NCI-H2081 (cell line): ENCODE data around the gene STXBP6.
"Not testable (repeated sequence)": the region's sequence is repeated elsewhere in the genome, so short reads cannot be mapped to it uniquely, and the experiment has no call there.

Source experiments
- DNase-seq, 2 experiments: peaks; one replicate each; lab custom pipeline; 2025; lab: John Stamatoyannopoulos, UW

Gene STXBP6

DNA sequence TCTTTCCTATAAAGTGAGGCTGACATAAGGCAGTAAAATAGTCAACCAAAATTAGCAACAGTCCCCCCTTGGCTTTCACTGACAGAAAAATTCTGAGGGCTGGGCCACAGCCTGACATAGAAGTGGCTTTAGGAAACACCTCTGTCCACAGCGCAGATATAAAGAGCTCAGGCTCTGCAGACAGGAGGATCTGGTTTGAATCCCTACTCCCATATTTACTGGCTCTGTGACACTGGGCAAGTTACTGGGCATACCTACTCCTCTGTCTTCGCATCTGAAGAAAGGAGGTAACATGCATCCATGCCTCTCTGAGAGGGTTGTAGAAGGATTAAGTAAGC lies 95.3 kb downstream of the STXBP6 start:
- DNase-seq = no peak

DNA sequence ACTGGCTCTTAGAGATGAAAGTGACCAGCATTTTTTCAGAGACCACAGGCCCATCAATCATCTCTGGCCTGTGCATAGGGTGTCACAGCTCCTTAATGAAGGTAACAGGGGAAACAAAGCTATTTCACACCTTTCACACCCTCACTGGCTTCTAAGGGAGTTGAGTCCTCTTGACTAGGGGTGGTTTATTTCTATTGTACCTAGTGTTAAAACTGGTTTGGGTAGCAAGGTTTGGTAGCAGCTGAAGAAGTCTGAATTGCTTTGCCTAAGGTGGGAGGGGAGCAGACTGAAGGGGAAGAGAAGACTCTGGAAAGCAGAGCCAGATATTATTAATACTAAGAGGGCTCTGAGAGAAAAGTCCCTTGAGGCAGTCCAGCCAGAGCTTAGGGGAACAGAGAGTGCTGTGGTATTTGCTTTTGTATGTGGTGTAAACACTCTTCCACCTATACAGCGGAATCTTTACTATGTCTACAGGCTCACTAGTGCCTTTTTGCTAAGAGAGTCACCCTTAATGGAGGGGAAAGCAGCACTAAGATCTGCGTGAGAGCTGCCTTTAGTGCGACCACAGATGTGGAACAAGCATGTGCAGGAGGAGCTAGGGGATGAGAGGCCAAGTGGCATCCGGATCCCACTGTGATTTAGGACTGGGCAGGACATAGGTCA lies 95.8 kb downstream of the STXBP6 start:
- no peak for DNase-seq

DNA sequence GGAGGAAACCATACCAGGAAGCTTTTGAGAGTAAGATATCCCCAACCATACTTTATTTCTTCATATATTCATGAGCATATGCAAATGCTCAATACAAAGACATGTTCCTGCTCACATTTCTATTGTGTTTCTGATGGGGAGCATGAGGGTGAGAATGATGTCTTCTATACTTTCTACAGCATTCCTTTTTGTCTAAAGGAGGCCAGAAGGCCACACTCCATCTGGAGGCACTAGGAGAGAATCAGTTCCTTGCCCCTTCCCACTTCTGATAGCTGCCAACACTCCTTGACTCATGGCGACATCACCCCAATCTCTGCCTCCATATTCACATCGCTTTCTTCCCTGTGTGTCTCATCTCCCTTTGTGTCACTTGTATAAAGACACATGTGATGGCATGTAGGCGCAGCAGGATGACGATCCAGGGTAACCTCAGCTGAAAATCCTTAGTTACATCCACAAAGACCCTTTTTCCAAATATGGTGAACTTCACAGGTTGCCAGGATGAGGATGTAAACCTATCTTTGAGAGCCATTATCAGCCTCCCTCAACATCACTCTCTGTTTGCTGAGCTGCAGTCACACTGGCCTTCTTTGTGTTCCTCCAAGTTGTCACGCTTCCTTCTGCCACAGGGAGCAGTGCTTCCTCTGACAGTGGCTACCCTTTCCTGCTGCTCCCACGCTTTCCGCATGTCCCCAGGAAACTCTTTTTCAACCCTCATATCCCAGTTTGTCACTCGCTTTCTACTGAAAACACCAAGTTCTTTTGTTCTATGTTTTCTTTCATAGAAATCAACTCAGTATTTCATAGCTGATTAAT lies 96.9 kb downstream of the STXBP6 start:
- peak in 1 of 2 experiments; percentile 1 for DNase-seq

GRCh38 chr14:24948261-24948847 lies 101.6 kb downstream of the STXBP6 start:
- DNase-seq = no peak

- DNase-seq = no peak
These were observed 102.8 kb downstream of the STXBP6 start for GRCh38 chr14:24947131-24947530.

GRCh38 chr14:24944800-24945199 lies 105.1 kb downstream of the STXBP6 start:
- no peak for DNase-seq

- peak in 1 of 2 experiments; percentile 13 for DNase-seq
These were observed 106.9 kb downstream of the STXBP6 start for GRCh38 chr14:24943024-24943423.

DNA sequence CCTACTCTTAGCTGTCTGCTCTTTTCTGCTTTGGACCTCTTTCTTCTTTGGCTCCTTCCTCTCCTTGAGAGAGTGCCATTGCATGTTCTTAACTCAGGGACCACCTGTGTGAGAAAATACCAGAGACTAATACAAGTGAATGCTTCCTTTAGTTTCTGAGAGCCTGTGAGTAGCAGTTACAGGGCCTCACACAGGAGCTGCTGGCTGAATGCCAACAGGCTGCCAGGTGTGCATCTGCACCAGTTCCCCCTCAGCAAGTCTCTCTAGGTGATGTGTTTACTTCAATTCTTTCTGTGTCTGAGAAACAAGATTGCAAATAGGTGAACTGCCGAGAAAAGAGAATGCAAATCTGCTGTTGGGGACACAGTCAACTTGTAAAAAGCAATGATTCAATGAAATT lies 108.2 kb downstream of the STXBP6 start:
- peak; percentile 67 to 83 for DNase-seq

GRCh38 chr14:24940213-24940783 lies 109.6 kb downstream of the STXBP6 start:
- no peak for DNase-seq

DNA sequence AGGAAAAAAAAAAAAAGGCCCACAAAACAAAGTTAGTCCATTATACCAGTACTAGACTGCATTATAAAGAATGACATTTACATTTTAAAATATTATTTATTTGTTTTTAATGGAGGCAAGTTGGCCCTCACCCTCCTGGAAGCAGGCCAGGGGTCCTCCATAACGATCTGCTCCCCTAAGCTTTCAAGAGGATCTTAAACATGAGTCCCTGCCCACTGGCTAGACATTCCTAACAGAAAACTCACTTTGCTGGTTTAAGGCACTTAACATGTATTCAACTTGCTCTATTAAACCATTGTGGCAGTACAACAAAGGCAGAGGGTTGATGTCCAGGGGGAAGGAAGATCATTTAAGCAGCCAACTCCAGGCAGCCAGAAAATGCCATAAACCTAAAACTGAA lies 111.4 kb downstream of the STXBP6 start:
- no peak for DNase-seq

- DNase-seq = no peak
These were observed 112.6 kb downstream of the STXBP6 start for GRCh38 chr14:24937300-24937699.

DNA sequence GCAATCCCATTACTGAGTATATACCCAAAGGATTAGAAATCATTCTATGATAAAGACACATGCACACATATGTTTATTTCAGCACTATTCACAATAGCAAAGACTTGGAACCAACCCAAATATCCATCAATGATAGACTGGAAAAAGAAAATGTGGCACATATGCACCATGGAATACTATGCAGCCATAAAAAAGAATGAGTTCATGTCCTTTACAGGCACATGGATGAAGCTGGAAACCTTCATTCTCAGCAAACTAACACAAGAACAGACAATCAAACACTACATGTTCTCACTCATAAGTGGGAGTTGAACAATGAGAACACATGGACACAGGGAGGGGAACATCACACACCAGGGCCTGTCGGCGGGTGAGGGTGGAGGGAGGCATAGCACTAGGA lies 113.2 kb downstream of the STXBP6 start:
- not testable (repeated sequence) for DNase-seq

DNA sequence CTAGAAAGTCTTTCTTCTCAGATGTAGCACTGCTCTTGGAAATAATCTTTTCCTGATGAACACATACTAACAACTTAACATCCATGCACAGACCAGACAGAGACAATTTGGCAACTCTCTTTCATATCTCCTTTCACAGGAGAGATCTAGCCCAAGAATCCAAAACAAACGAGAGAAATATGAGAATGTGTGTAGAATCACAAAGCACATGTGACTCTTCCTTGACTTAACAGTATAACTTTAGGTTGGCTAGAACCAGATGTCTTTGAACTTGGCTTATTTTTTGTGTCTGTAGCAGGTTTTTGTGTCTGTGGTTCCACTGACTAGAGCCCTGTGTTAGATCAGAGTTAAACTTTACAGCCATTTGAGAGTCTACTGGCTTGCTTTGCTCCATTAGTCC lies 114.2 kb downstream of the STXBP6 start:
- DNase-seq = no peak

GRCh38 chr14:24928386-24928900 lies 121.5 kb downstream of the STXBP6 start:
- no peak for DNase-seq

GRCh38 chr14:24927809-24928208 lies 122.1 kb downstream of the STXBP6 start:
- no peak for DNase-seq

DNA sequence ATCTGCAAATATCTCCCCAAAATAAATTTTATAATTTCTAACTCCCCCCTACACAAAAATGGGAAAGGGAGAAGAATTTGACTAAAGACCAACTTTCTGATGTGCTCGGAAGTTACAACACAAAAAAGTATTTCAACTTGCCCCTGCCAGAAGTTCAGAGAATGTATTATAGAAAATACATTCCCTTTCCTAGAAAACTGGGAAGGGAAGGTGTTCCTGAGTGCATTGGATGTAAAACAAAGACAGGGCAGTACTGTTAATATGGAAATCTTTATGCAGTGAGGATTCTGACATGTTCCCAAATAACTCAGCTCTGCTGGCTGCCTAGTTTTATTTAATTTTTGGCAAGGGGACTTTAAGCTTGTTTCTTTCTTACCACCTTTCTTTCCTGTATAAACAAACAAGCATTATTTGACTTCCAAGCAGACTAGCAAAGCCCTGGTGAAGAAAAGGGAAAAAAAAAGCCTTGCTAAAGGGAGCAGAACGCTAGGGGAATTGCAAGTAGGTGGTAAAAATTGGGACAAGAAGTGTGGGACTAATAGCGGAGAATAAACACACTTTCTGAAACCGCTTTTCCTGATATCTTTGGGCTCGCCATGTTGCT lies 124.1 kb downstream of the STXBP6 start:
- no peak for DNase-seq

GRCh38 chr14:24924544-24924943 lies 125.4 kb downstream of the STXBP6 start:
- no peak for DNase-seq

DNA sequence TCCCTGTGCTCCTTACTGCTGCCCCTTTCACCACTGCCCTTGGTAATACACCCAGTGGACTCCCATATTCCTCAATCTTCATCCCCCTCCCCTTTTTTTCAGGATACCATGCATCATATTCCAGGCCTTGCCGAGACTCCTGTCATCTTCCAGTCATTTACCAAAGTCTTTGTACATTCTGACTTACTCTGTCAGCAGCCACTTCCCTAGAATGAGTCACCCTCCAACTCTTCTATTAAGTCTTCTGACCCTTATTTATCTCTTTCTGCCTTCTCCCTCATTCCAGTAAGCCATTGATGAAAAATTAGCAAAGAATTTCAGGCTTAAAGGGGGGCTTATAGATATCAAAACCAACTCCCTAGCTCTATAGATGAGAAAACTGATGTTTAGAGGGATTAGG lies 128.0 kb downstream of the STXBP6 start:
- DNase-seq = no peak

DNA sequence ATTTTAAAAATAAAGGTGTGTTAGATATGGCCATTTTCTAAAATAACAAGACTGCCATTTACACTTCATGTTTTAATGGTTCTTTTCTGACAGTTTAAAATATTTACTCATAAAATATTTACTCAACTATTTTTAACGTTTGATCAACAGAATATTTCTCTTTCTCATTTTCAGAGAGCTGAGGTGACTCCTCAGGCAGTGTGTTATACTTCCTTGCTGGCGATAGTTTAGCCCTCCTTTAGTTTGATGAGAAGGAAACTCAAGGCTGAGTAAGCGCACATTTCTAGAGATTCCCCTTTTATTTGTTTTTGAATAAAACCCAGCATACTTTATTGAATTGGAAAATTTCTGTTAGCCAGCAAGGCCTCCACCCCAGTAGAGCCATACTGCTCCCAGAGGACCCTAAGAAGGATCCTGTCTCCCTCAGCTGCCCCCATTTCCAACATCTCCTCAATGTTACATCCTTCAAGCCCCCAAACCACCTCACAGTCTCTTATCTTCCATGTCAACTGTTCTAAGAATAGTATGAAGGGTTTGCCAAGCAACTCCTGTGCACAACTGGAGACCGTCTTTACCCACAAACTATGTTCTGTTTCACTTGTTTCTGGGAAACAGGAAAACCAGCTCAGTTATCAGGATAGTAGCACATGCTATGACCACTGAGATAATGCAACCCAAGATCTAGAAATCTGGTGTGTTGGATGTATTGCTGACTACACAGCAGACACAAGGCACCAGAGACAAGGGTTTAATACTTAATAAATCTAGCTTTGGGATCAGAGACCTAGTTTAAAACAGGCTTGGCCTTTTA lies 129.5 kb downstream of the STXBP6 start:
- no peak for DNase-seq

- no peak for DNase-seq
These were observed 131.1 kb downstream of the STXBP6 start for GRCh38 chr14:24918822-24919221.

DNA sequence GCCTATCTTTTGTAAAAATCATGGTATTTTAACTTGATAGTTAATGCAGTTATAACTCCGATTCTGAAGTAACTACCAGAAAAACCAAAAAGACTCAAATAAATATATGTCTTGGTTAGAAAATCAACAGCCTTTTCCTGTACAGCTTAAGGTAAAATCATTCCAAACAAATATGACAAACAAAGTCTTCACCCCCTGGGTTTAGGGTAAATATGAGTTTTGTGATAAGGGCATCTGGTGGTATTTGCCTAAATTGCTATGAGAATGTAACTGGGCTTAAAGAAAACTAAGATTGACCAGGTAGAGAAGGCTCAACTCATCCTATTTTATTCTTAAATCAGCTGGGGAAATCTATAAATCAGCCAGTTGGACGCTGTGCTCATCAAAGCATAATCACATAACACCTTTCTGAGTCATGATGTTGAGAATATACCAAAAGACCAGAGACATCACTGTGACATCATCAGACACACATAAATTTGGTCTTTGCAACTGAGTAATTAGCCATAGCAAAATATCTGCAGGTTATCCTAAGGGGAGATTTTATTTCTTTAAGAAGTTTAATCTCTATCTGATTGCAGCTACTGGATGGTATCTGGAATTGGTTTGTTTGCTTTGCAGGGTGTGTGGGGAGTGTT lies 133.9 kb downstream of the STXBP6 start:
- DNase-seq = no peak
